ENCODE data around the gene ZNF580. TPM values are rescaled to one million over a fixed set of nuclear protein-coding genes. Genes with fewer than 3 reads are reported as not detected.
A peak's percentile ranks its signal among the peaks of the same experiment; 100 is the strongest.

ZNF580 gene
- total and polyA plus RNA-seq, 12 donors, result 8.0 to 101 (median 46.0) TPM

- TF ChIP-seq CTCF (IDR thresholded peaks at IDR 0.05) (no peak), POLR2A (IDR thresholded peaks at IDR 0.05) (no peak)
- intact Hi-C loops (cut with DNase I), result no loop called here
- WGBS, 4 donors, result 77 to 81% (median 78%) methylated on average over 44 to 71 of the region's 71 CpGs
- H3K27ac ChIP-seq, result peak overlapping the region in 1 of 5 donors; percentile 95
- no peak overlapping the region for H3K4me3 ChIP-seq
- DNase-seq, result peak in 4 of 7 donors; percentile 42 to 70 (median 64)
- H3K4me1 ChIP-seq (replicated peaks in 1 of 2), result peaks cover 32 to 34% of the 10 kb centered on the region in 2 donors
- H3K36me3 ChIP-seq (replicated peaks in 1 of 2), result peaks cover 0 to 8% of the 10 kb centered on the region in 2 donors
- no peaks in the 10 kb centered on the region for H3K9me3 ChIP-seq (replicated peaks in 1 of 3)
- H3K27me3 ChIP-seq, result no peaks in the 10 kb centered on the region
Measured at GRCh38 chr19:55652311-55653128, 11.7 kb downstream of the ZNF580 start.

- H3K36me3 ChIP-seq (replicated peaks in 1 of 2), result peaks cover 0 to 8% of the 10 kb centered on the region in 2 donors
- DNase-seq, result peak; percentile 97 to 99 (median 98)
- no peaks in the 10 kb centered on the region for H3K9me3 ChIP-seq (replicated peaks in 1 of 3)
- peaks cover 32 to 42% of the 10 kb centered on the region in 2 donors for H3K4me1 ChIP-seq (replicated peaks in 1 of 2)
- H3K27me3 ChIP-seq, result no peaks in the 10 kb centered on the region
- 0% methylated on average over 51 to 57 of the region's 57 CpGs for WGBS, 4 donors
- intact Hi-C loops (cut with DNase I), result no loop called here
- peak; percentile 96 to 100 (median 100) for TF ChIP-seq CTCF (IDR thresholded peaks at IDR 0.05)
- TF ChIP-seq POLR2A (IDR thresholded peaks at IDR 0.05), result peak; percentile 61 to 77
- peak overlapping the region; percentile 73 to 99 (median 99) for H3K27ac ChIP-seq
- H3K4me3 ChIP-seq, result peak overlapping the region; percentile 16 to 89 (median 68)
Measured at GRCh38 chr19:55653651-55654322, 13.0 kb downstream of the ZNF580 start.

GRCh38 chr19:55654323-55654867 lies 13.6 kb downstream of the ZNF580 start:
- peak; percentile 100 for DNase-seq
- intact Hi-C loops (cut with DNase I), result no loop called here
- Histone ChIP-seq H3K4me1 (replicated peaks in 1 of 2) (peaks cover 26 to 42% of the 10 kb centered on the region in 2 donors), H3K27me3 (no peaks in the 10 kb centered on the region), H3K4me3 (peak overlapping the region; percentile 16 to 89 (median 68)), H3K36me3 (replicated peaks in 1 of 2) (peaks cover 0 to 12% of the 10 kb centered on the region in 2 donors), H3K27ac (peak overlapping the region; percentile 73 to 99 (median 99)), H3K9me3 (replicated peaks in 1 of 3) (no peaks in the 10 kb centered on the region)
- 0 to 1% (median 1%) methylated on average over 32 to 52 of the region's 52 CpGs for WGBS, 4 donors
- TF ChIP-seq CTCF (IDR thresholded peaks at IDR 0.05) (no peak), POLR2A (IDR thresholded peaks at IDR 0.05) (no peak)
